Fibroblast of skin of left biceps (primary cell): Measurements from ENCODE around the gene RYR1.
"Not testable (repeated sequence)": the region's sequence is repeated elsewhere in the genome, so short reads cannot be mapped to it uniquely, and the experiment has no call there.

ENCODE experiments used
- DNase-seq, 2 experiments: peaks; one replicate each; pipeline ENCODE4 v3.0.0-alpha.2; 2013; ENCODE audit warnings: low read depth in 2 of 2

Gene RYR1

GRCh38 chr19:38561658-38562057 is 128.2 kb downstream of the RYR1 start:
- no peak for DNase-seq

- DNase-seq: no peak
These were observed 128.6 kb downstream of the RYR1 start for GRCh38 chr19:38562096-38562495.

- DNase-seq: no peak
These were observed 130.0 kb downstream of the RYR1 start for GRCh38 chr19:38563475-38563874.

- no peak for DNase-seq
These were observed 131.6 kb downstream of the RYR1 start for GRCh38 chr19:38564981-38565690.

- DNase-seq: no peak
These were observed 132.2 kb downstream of the RYR1 start for GRCh38 chr19:38565691-38566105.

GRCh38 chr19:38569368-38569983 is 136.0 kb downstream of the RYR1 start:
- no peak for DNase-seq

GRCh38 chr19:38571682-38572081 is 138.2 kb downstream of the RYR1 start:
- no peak for DNase-seq

DNA sequence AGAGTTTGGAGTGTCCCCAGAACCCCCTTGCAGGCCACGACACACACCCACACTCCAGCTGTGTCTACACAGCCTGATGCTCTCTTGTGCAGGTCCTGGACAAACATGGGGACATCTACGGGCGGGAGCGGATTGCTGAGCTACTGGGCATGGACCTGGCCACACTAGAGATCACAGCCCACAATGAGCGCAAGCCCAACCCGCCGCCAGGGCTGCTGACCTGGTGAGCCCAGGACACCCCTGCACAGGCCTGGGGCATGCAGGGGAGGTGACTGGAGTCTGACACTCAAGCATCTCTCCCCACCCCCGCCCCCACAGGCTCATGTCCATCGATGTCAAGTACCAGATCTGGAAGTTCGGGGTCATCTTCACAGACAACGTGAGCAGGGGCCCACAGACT is 144.3 kb downstream of the RYR1 start:
- DNase-seq: no peak

DNA sequence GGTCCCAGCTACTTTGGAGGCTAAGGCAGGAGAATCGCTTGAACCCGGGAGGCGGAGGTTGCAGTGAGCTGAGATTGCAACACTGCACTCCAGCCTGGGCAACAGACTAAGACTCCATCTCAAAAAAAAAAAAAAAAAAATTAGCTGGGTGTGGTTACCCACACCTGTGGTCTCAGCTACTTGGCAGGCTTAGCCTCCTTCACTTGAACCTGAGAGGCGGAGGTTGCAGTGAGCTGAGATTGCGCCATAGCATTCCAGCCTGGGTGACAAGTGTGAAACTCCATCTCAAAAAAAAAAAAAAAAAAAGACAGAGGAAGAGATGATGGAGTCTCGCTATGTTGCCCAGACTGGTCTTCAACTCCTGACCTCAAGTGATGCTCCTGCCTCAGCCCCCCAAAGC is 145.8 kb downstream of the RYR1 start:
- not testable (repeated sequence) for DNase-seq

DNA sequence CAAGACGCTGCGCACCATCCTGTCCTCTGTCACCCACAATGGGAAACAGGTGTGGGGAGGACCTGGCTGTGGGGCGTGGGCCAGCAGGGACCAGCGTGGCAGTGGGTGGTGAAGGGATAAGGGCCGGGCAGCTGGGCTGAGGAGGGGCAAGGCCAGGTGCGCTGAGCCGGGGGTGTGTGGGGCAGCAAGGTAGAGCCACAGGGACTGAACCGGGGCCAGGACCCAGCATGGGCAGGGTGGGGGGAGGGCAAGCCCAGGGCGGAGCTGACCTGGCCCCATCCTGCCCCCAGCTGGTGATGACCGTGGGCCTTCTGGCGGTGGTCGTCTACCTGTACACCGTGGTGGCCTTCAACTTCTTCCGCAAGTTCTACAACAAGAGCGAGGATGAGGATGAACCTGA is 146.6 kb downstream of the RYR1 start:
- DNase-seq: no peak

GRCh38 chr19:38583219-38583984 is 149.9 kb downstream of the RYR1 start:
- no peak for DNase-seq

GRCh38 chr19:38583985-38584305 is 150.5 kb downstream of the RYR1 start:
- DNase-seq: no peak

DNA sequence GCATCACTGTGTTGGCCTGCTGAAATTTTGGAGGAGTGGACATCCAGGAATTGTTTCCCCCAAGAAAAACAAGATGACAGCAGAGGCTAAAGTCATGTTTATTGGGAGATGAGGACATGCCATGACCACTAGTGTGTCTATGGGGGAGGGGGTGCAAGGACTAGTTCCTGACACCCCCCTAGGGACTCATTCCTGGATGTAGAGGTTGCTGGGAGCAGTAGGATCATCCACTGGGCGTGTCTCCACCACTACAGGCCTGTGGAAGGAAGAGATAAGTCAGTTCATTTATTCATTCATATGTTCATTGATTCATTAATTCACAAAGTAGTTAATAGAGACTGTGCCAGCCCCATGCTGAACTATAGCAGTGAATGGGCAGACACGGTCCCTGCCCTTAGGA is 154.1 kb downstream of the RYR1 start:
- DNase-seq: no peak

- no peak for DNase-seq
These were observed 154.6 kb downstream of the RYR1 start for GRCh38 chr19:38588041-38588440.

DNA sequence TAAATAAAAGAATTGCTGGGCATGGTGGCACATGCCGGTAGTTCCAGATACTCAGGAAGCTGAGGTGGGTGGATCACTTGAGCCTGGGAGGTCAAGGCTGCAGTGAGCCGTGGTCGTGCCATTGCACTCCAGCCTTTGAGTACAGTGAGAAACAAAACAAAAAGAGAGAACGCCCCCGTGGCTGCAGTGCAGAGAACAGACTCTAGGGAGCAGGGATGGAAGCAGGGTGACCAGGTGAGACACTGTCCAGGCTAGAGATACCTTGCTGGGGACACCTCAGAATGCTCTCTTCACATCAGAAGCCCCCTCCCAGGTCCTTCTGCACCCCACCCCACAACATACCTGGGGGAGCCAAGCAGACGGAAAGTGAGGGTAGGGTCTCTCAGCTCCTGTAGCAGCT is 159.4 kb downstream of the RYR1 start:
- no peak for DNase-seq

GRCh38 chr19:38596057-38596981 is 162.8 kb downstream of the RYR1 start:
- no peak for DNase-seq

DNA sequence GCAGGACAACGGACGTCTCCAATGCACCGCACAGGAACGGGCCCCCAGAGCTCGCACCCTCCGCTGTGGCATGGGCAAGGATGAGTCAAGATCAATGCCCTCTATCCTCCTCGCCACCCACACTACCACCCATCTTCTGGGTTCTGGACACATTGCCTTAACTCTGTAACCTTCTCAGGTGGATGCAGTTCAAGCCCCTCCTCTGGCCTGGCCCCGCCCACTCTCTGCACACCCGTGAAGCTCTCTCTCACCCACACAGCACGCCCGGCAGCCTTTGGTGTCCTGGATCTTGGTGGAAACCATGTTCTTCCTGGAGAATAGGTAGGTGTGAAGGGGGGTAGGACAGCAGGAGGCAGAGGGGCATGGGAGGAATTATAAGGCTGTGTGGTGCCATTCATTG is 163.6 kb downstream of the RYR1 start:
- no peak for DNase-seq

GRCh38 chr19:38599722-38600121 is 166.2 kb downstream of the RYR1 start:
- no peak for DNase-seq

- DNase-seq: not testable (repeated sequence)
These were observed 169.4 kb downstream of the RYR1 start for GRCh38 chr19:38602856-38603255.

DNA sequence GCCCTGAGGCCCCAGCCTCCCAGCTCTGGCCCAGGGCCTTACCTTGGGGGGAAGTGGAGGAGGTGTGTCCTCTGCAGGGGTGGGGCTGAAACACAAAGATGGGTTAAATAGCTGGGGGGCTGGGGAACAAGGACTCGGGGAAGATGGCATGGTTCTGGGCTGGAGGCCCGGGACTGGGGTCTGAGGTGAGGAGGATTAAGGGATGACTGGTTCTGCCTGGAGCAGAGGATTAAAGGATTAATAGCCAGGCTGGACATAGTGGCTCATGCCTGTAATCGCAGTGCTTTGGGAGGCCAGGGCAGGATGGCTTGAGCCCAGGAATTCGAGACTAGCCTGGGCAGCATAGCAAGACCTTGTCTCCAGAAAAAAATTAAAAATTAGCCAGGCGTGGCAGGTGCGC is 172.6 kb downstream of the RYR1 start:
- DNase-seq: no peak

GRCh38 chr19:38614289-38614688 is 180.8 kb downstream of the RYR1 start:
- no peak for DNase-seq

GRCh38 chr19:38615007-38615581 is 181.6 kb downstream of the RYR1 start:
- DNase-seq: no peak
